Stimulated activated CD8-positive, alpha-beta memory T cell treated with anti-CD3 and anti-CD28 coated beads, Interleukin-7, amount 100 ng/mL, for 24 hours (primary cell): ENCODE results near the gene CACNA1E.
"Not testable (repeated sequence)": the region's sequence is repeated elsewhere in the genome, so short reads cannot be mapped to it uniquely, and the experiment has no call there.

ENCODE experiments used
- DNase-seq: peaks from one replicate; pipeline ENCODE4 v3.0.0-alpha.2; 2020; ENCODE audit warnings: low read depth

CACNA1E gene

GRCh38 chr1:181517181-181517875 is 34.0 kb downstream of the CACNA1E start:
- DNase-seq = no peak

GRCh38 chr1:181518152-181518551 is 34.8 kb downstream of the CACNA1E start:
- no peak for DNase-seq

GRCh38 chr1:181522864-181523263 is 39.5 kb downstream of the CACNA1E start:
- DNase-seq = no peak

GRCh38 chr1:181525104-181525721 is 41.9 kb downstream of the CACNA1E start:
- no peak for DNase-seq

GRCh38 chr1:181528241-181528640 is 44.9 kb downstream of the CACNA1E start:
- not testable (repeated sequence) for DNase-seq

GRCh38 chr1:181531441-181531840 is 48.1 kb downstream of the CACNA1E start:
- no peak for DNase-seq

- no peak for DNase-seq
Observed at GRCh38 chr1:181531951-181532600, 48.8 kb downstream of the CACNA1E start.

- no peak for DNase-seq
Observed at GRCh38 chr1:181538836-181539235, 55.5 kb downstream of the CACNA1E start.

- DNase-seq = no peak
Observed at GRCh38 chr1:181541458-181541857, 58.1 kb downstream of the CACNA1E start.

GRCh38 chr1:181541947-181542346 is 58.6 kb downstream of the CACNA1E start:
- DNase-seq = no peak

GRCh38 chr1:181542406-181542805 is 59.1 kb downstream of the CACNA1E start:
- not testable (repeated sequence) for DNase-seq

- no peak for DNase-seq
Observed at GRCh38 chr1:181545395-181545794, 62.1 kb downstream of the CACNA1E start.

GRCh38 chr1:181548497-181548896 is 65.2 kb downstream of the CACNA1E start:
- no peak for DNase-seq

GRCh38 chr1:181551249-181551648 is 67.9 kb downstream of the CACNA1E start:
- DNase-seq = no peak

GRCh38 chr1:181551754-181552153 is 68.4 kb downstream of the CACNA1E start:
- no peak for DNase-seq

GRCh38 chr1:181554465-181554864 is 71.1 kb downstream of the CACNA1E start:
- DNase-seq = no peak

- no peak for DNase-seq
Observed at GRCh38 chr1:181556631-181557030, 73.3 kb downstream of the CACNA1E start.

GRCh38 chr1:181557313-181557712 is 74.0 kb downstream of the CACNA1E start:
- DNase-seq = no peak

GRCh38 chr1:181558416-181558815 is 75.1 kb downstream of the CACNA1E start:
- DNase-seq = no peak

- no peak for DNase-seq
Observed at GRCh38 chr1:181559142-181559541, 75.8 kb downstream of the CACNA1E start.

GRCh38 chr1:181562395-181562794 is 79.1 kb downstream of the CACNA1E start:
- DNase-seq = no peak

GRCh38 chr1:181568736-181569135 is 85.4 kb downstream of the CACNA1E start:
- DNase-seq = no peak

- DNase-seq = no peak
Observed at GRCh38 chr1:181577475-181577874, 94.2 kb downstream of the CACNA1E start.
